GM12878 (cell line): ENCODE results near the gene HSF4. TPM values are rescaled to one million over a fixed set of nuclear protein-coding genes. Genes with fewer than 3 reads are reported as not detected.

Experiments used
- BHLHE40 ChIP-seq, 2 experiments: fragments of 450-650 bp in 1 of 2; IDR thresholded peaks; 2 replicates each; pipeline ENCODE4 v1.6.1; 2011 to 2017; ENCODE audit warnings: low read depth in 2 of 2, borderline replicate concordance in 1 of 2, improper control_type of control experiment in 1 of 2, low read length in 1 of 2, mild to moderate bottlenecking in 1 of 2
- CBX5 ChIP-seq: sonication (generic); IDR thresholded peaks from 2 replicates; pipeline ENCODE4 v1.6.1; 2016; ENCODE audit warnings: low read depth, moderate library complexity, mild to moderate bottlenecking, inconsistent platforms
- CTCF ChIP-seq, 3 experiments: IDR thresholded peaks in 2 of 3; conservative IDR thresholded peaks in 1 of 3; 2 replicates each; pipeline ENCODE4 v1.5.1; 2011; ENCODE audit warnings: low read depth in 3 of 3, low read length in 3 of 3, mild to moderate bottlenecking in 3 of 3, control low read depth in 2 of 3, moderate library complexity in 2 of 3, inconsistent platforms in 1 of 3, mixed read lengths in 1 of 3; ENCODE audit not compliant: control insufficient read depth in 2 of 3, insufficient read depth in 1 of 3; ENCODE audit errors: extremely low read depth in 1 of 3
- DPF2 ChIP-seq: fragments of 450-650 bp; IDR thresholded peaks from 2 replicates; pipeline ENCODE4 v1.6.1; 2017; ENCODE audit warnings: mild to moderate bottlenecking
- E4F1 ChIP-seq: fragments of 450-650 bp; IDR thresholded peaks from 2 replicates; pipeline ENCODE4 v1.6.1; 2018; ENCODE audit warnings: borderline replicate concordance, mild to moderate bottlenecking; ENCODE audit not compliant: partially characterized antibody
- HDAC2 ChIP-seq: fragments of 200-600 bp; sonication (generic); IDR thresholded peaks from 2 replicates; pipeline ENCODE4 v1.6.1; 2017
- IRF5 ChIP-seq: fragments of 450-650 bp; IDR thresholded peaks from 2 replicates; pipeline ENCODE4 v1.6.1; 2017; ENCODE audit warnings: borderline replicate concordance
- NKRF ChIP-seq: fragments of 450-650 bp; conservative IDR thresholded peaks from 2 replicates; pipeline ENCODE4 v1.6.1; 2017; ENCODE audit warnings: mild to moderate bottlenecking, moderate library complexity
- PBX3 ChIP-seq: IDR thresholded peaks from 2 replicates; pipeline ENCODE4 v1.6.1; 2011; ENCODE audit warnings: mild to moderate bottlenecking, low read depth, low read length, moderate library complexity; ENCODE audit not compliant: insufficient replicate concordance
- POLR2AphosphoS5 ChIP-seq: IDR thresholded peaks from 2 replicates; pipeline ENCODE4 v1.6.1; 2011; ENCODE audit warnings: mild to moderate bottlenecking, low read length, inconsistent platforms
- polyA plus RNA-seq, 11 experiments: library from polyadenylated mRNA; depleted of rRNA in 4 of 11; unstranded in 6 of 11; stranded (reverse) in 5 of 11; fragments of >200 nt; fragmentation: Nextera tagmentation in 4 of 11; fragmentation: Illumina TruSeq in 1 of 11; extraction: Ambion mirVana in 4 of 11; extraction: Trizol in 1 of 11; gene quantifications; 1 replicate in 1 of 11; 2 replicates in 10 of 11; pipeline versions ENCODE4 v1.2.1 to v1.2.3, GENCODE V29; 2011 to 2016; ENCODE audit warnings: inconsistent platforms in 2 of 11, missing spikeins in 2 of 11, low read depth in 1 of 11
- total RNA-seq, 4 experiments: library from RNA; depleted of rRNA in 3 of 4; stranded (reverse); fragments of >200 nt in 3 of 4; fragmentation: Illumina TruSeq in 1 of 4; extraction: Trizol in 1 of 4; gene quantifications; 2 replicates each; pipeline versions ENCODE4 v1.2.1 to v1.2.3, GENCODE V29; 2013 to 2021
- TF ChIP-seq, protein P1 (sequence below): fragments of 450-650 bp; IDR thresholded peaks from 2 replicates; pipeline ENCODE4 v1.6.1; 2017; ENCODE audit warnings: mild to moderate bottlenecking, low read depth, inconsistent platforms; ENCODE audit not compliant: poor library complexity, severe bottlenecking
- TF ChIP-seq, protein P2 (sequence below): IDR thresholded peaks from 2 replicates; pipeline ENCODE4 v1.6.1; 2012; ENCODE audit warnings: mild to moderate bottlenecking, low read depth, low read length

Gene HSF4
- total and polyA plus RNA-seq, 10 of the 15 experiments (the other 5 are each of a cell fraction or from before 2014, with no cell fraction given) = 0.31 to 9.9 (median 2.6) TPM; not detected in 1

DNA sequence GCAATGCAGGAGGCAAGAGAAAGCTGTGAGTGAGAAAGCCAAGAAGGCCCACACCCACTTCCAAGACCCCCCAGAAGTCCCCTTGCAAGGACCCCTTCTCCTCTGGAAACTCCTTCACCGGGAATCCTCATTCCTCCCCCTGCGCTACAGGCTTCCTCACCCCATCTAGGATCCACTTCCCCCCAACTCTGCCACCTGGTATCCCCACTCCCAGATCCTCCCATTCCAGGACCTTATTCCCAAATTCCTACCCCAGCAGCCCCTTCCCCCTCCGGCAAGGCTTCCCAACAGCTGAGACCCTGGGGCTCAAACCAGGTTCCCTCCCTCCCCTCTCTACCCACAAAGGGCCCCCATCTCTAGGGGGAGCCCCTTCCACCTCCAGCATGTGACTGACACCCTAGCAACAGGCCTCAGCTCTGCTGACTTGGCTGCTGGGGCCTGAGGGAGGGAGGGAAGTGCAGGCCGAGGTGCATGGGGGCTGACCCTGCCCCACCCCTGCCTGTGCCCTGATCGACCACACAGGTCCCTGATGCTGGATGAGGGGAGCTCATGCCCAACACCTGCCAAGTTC lies 2.1 kb downstream of the HSF4 start (continued):
- TF ChIP-seq IRF5 (no peak), BHLHE40 (IDR thresholded peaks at IDR 0.05; ENCODE audit: borderline replicate concordance in 1 of 2, low read depth in 2 of 2, low read length in 1 of 2) (peak; percentile 91 to 94), PBX3 (peak; percentile 69), DPF2 (0 out of 2 replicates have a peak, but pooled peaks have one; percentile 8), NKRF (no peak), CBX5 (no peak), CTCF (IDR thresholded peaks at IDR 0.05 in 2 of 3, conservative IDR thresholded peaks at IDR 0.05 in 1 of 3; ENCODE audit: control insufficient read depth in 2 of 3, extremely low read depth in 1 of 3, insufficient read depth in 1 of 3, low read depth in 3 of 3, low read length in 3 of 3) (0 out of 6 replicates have a peak, but pooled peaks of 1 of the 3 experiments have one; percentile 1), POLR2AphosphoS5 (no peak), E4F1 (no peak), HDAC2 (no peak)
- TF ChIP-seq, protein P1, sequence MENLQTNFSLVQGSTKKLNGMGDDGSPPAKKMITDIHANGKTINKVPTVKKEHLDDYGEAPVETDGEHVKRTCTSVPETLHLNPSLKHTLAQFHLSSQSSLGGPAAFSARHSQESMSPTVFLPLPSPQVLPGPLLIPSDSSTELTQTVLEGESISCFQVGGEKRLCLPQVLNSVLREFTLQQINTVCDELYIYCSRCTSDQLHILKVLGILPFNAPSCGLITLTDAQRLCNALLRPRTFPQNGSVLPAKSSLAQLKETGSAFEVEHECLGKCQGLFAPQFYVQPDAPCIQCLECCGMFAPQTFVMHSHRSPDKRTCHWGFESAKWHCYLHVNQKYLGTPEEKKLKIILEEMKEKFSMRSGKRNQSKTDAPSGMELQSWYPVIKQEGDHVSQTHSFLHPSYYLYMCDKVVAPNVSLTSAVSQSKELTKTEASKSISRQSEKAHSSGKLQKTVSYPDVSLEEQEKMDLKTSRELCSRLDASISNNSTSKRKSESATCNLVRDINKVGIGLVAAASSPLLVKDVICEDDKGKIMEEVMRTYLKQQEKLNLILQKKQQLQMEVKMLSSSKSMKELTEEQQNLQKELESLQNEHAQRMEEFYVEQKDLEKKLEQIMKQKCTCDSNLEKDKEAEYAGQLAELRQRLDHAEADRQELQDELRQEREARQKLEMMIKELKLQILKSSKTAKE = no peak
- TF ChIP-seq, protein P2, sequence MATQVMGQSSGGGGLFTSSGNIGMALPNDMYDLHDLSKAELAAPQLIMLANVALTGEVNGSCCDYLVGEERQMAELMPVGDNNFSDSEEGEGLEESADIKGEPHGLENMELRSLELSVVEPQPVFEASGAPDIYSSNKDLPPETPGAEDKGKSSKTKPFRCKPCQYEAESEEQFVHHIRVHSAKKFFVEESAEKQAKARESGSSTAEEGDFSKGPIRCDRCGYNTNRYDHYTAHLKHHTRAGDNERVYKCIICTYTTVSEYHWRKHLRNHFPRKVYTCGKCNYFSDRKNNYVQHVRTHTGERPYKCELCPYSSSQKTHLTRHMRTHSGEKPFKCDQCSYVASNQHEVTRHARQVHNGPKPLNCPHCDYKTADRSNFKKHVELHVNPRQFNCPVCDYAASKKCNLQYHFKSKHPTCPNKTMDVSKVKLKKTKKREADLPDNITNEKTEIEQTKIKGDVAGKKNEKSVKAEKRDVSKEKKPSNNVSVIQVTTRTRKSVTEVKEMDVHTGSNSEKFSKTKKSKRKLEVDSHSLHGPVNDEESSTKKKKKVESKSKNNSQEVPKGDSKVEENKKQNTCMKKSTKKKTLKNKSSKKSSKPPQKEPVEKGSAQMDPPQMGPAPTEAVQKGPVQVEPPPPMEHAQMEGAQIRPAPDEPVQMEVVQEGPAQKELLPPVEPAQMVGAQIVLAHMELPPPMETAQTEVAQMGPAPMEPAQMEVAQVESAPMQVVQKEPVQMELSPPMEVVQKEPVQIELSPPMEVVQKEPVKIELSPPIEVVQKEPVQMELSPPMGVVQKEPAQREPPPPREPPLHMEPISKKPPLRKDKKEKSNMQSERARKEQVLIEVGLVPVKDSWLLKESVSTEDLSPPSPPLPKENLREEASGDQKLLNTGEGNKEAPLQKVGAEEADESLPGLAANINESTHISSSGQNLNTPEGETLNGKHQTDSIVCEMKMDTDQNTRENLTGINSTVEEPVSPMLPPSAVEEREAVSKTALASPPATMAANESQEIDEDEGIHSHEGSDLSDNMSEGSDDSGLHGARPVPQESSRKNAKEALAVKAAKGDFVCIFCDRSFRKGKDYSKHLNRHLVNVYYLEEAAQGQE = no peak
